Body of pancreas (tissue), 4 donors: ENCODE results near the gene DAB2IP. TPM values are rescaled to one million over a fixed set of nuclear protein-coding genes. Genes with fewer than 3 reads are reported as not detected.

Experiments
- ATAC-seq: fragments of 150-250 bp; one replicate; pipeline ENCODE4 v1.9.1; 2016
- DNase-seq, 4 donors: peaks; one replicate each; pipeline ENCODE4 v3.0.0-alpha.2; 2019
- H3K27ac ChIP-seq, 4 donors: fragments of 200-600 bp; sonication (generic); 1 replicate in 3 of 4; 2 replicates in 1 of 4; pipeline versions ENCODE4 v1.5.1 to v1.6.1; 2016 to 2019; ENCODE audit warnings: mild to moderate bottlenecking in 1 of 4, mixed read lengths in 1 of 4, moderate library complexity in 1 of 4
- H3K27me3 ChIP-seq, 2 donors: fragments of 200-600 bp; sonication (generic); one replicate each; pipeline ENCODE4 v1.6.0; 2016; ENCODE audit warnings: mild to moderate bottlenecking in 1 of 2
- H3K36me3 ChIP-seq, 2 donors: fragments of 200-600 bp; sonication (generic); replicated peaks in 1 of 2; 2 replicates each; pipeline ENCODE4 v1.5.1; 2016; ENCODE audit warnings: low read depth in 2 of 2; ENCODE audit not compliant: insufficient read depth in 1 of 2
- H3K4me1 ChIP-seq: fragments of 200-600 bp; sonication (generic); one replicate; pipeline ENCODE4 v1.6.0; 2016
- H3K4me3 ChIP-seq, 2 donors: fragments of 200-600 bp; sonication (generic); 1 replicate in 1 of 2; 2 replicates in 1 of 2; pipeline ENCODE4 v1.5.1; 2016 to 2019
- H3K9me3 ChIP-seq, 3 donors: fragments of 200-600 bp; sonication (generic); 1 replicate in 2 of 3; 2 replicates in 1 of 3; pipeline ENCODE4 v1.5.1; 2016
- CTCF ChIP-seq, 7 experiments: fragments of 450-650 bp in 4 of 7; fragments of 200-600 bp in 3 of 7; sonication (generic) in 3 of 7; IDR thresholded peaks; one replicate each; pipeline ENCODE4 v1.5.1; 2016 to 2019; ENCODE audit warnings: antibody characterized with exemption in 7 of 7
- POLR2A ChIP-seq, 3 donors: fragments of 450-650 bp; IDR thresholded peaks; one replicate each; pipeline ENCODE4 v1.6.1; 2016; ENCODE audit warnings: antibody characterized with exemption in 3 of 3, mild to moderate bottlenecking in 2 of 3
- WGBS, 2 donors: methylation state at CpG; one replicate each; pipeline ENCODE4 v1.1.5; 2017; 5-methylcytosine and 5-hydroxymethylcytosine counted together
- intact Hi-C: fragments of 100-400 bp; cut with DNase I; formaldehyde crosslinking; loops from one replicate; pipeline ENCODE4 v1.15.1; 2023
- total RNA-seq, 2 donors: library from RNA; depleted of rRNA; stranded (reverse); fragments of >200 nt; gene quantifications; one replicate each; pipeline ENCODE4 v1.1.0, GENCODE V29; 2016

Gene DAB2IP
- total RNA-seq, 2 donors from 2014 or later: 25.2 to 34.9 TPM

GRCh38 chr9:121746411-121746810 lies 95.0 kb downstream of the DAB2IP start:
- TF ChIP-seq POLR2A (IDR thresholded peaks at IDR 0.05): no peak
- TF ChIP-seq CTCF (IDR thresholded peaks at IDR 0.05): no peak
- Histone ChIP-seq H3K27ac (peak overlapping the region in 1 of 4 donors; percentile 82), H3K4me3 (no peak overlapping the region), H3K4me1 (peaks cover 93% of the 10 kb centered on the region), H3K9me3 (no peaks in the 10 kb centered on the region), H3K27me3 (no peaks in the 10 kb centered on the region), H3K36me3 (no peaks in the 10 kb centered on the region)
- intact Hi-C loops: no loop called here
- ATAC-seq: no peak
- no peak for DNase-seq
- WGBS, 2 donors: 82 to 92% methylated on average over 4 to 5 of the region's 5 CpGs

GRCh38 chr9:121746866-121747265 lies 95.4 kb downstream of the DAB2IP start:
- no peaks in the 10 kb centered on the region for H3K27me3 ChIP-seq
- H3K27ac ChIP-seq: peak overlapping the region in 1 of 4 donors; percentile 15
- 56% methylated on average over 1 of the region's 1 CpG for WGBS, 2 donors
- TF ChIP-seq CTCF (IDR thresholded peaks at IDR 0.05) (no peak), POLR2A (IDR thresholded peaks at IDR 0.05) (no peak)
- H3K4me3 ChIP-seq: no peak overlapping the region
- DNase-seq: no peak
- no peaks in the 10 kb centered on the region for H3K36me3 ChIP-seq
- no peak for ATAC-seq
- intact Hi-C loops: no loop called here
- H3K9me3 ChIP-seq: no peaks in the 10 kb centered on the region
- H3K4me1 ChIP-seq: peaks cover 93% of the 10 kb centered on the region

- Histone ChIP-seq H3K4me3 (no peak overlapping the region), H3K27ac (peak overlapping the region in 3 of 4 donors; percentile 81 to 86 (median 83)), H3K4me1 (peaks cover 93% of the 10 kb centered on the region), H3K9me3 (no peaks in the 10 kb centered on the region), H3K36me3 (no peaks in the 10 kb centered on the region), H3K27me3 (no peaks in the 10 kb centered on the region)
- 60 to 64% methylated on average over 6 of the region's 6 CpGs for WGBS, 2 donors
- ATAC-seq (no peak), DNase-seq (no peak)
- intact Hi-C loops: no loop called here
- no peak for TF ChIP-seq POLR2A (IDR thresholded peaks at IDR 0.05)
- TF ChIP-seq CTCF (IDR thresholded peaks at IDR 0.05): no peak
Measured at GRCh38 chr9:121748074-121748473, 96.6 kb downstream of the DAB2IP start.

GRCh38 chr9:121748727-121749423 lies 97.4 kb downstream of the DAB2IP start:
- Histone ChIP-seq H3K27ac (peak overlapping the region in 3 of 4 donors; percentile 81 to 86 (median 83)), H3K36me3 (no peaks in the 10 kb centered on the region), H3K9me3 (no peaks in the 10 kb centered on the region), H3K27me3 (no peaks in the 10 kb centered on the region), H3K4me3 (no peak overlapping the region), H3K4me1 (peaks cover 97% of the 10 kb centered on the region)
- no peak for DNase-seq
- intact Hi-C loops: no loop called here
- ATAC-seq: no peak
- 56 to 61% methylated on average over 9 to 11 of the region's 11 CpGs for WGBS, 2 donors
- no peak for TF ChIP-seq CTCF (IDR thresholded peaks at IDR 0.05)
- TF ChIP-seq POLR2A (IDR thresholded peaks at IDR 0.05): no peak

GRCh38 chr9:121749614-121750013 lies 98.2 kb downstream of the DAB2IP start:
- ATAC-seq: no peak
- H3K4me3 ChIP-seq: no peak overlapping the region
- no peaks in the 10 kb centered on the region for H3K36me3 ChIP-seq
- intact Hi-C loops: no loop called here
- H3K4me1 ChIP-seq: peaks cover 97% of the 10 kb centered on the region
- H3K9me3 ChIP-seq: no peaks in the 10 kb centered on the region
- 91 to 92% methylated on average over 10 of the region's 10 CpGs for WGBS, 2 donors
- TF ChIP-seq POLR2A (IDR thresholded peaks at IDR 0.05) (no peak), CTCF (IDR thresholded peaks at IDR 0.05) (no peak)
- no peak for DNase-seq
- no peaks in the 10 kb centered on the region for H3K27me3 ChIP-seq
- H3K27ac ChIP-seq: peak overlapping the region in 3 of 4 donors; percentile 81 to 86 (median 83)
